D721Med (cell line): ENCODE data around the gene TMEM106B.

Experiments used
- DNase-seq: peaks from one replicate; pipeline ENCODE4 v3.0.0; 2011; ENCODE audit warnings: low spot score; ENCODE audit not compliant: insufficient read length
- FAIRE-seq: peaks from 2 replicates; lab custom pipeline; 2011; peaks lifted over from hg19 to GRCh38; lab: Jason Lieb, UNC
- CTCF ChIP-seq: IDR thresholded peaks from 2 replicates; pipeline ENCODE4 v1.5.1; 2012; ENCODE audit warnings: mild to moderate bottlenecking, control low read depth; ENCODE audit not compliant: insufficient read depth; ENCODE audit errors: missing control alignments

Gene TMEM106B

GRCh38 chr7:12267542-12267941, 56.4 kb downstream of the TMEM106B start:
- TF ChIP-seq CTCF = no peak
- FAIRE-seq (no peak), DNase-seq (no peak)

GRCh38 chr7:12269100-12269895, 58.2 kb downstream of the TMEM106B start:
- FAIRE-seq = no peak
- no peak for DNase-seq
- no peak for TF ChIP-seq CTCF

- TF ChIP-seq CTCF = no peak
- no peak for DNase-seq
- no peak for FAIRE-seq
These were observed 69.9 kb downstream of the TMEM106B start for GRCh38 chr7:12281038-12281437.

GRCh38 chr7:12287901-12288300, 76.8 kb downstream of the TMEM106B start:
- no peak for TF ChIP-seq CTCF
- no peak for FAIRE-seq
- DNase-seq = no peak

GRCh38 chr7:12289996-12290395, 78.9 kb downstream of the TMEM106B start:
- no peak for FAIRE-seq

GRCh38 chr7:12290761-12291160, 79.7 kb downstream of the TMEM106B start:
- FAIRE-seq = no peak

More at GRCh38 chr7:12289996-12290395, 78.9 kb downstream of the TMEM106B start:
- no peak for TF ChIP-seq CTCF
- no peak for DNase-seq

More at GRCh38 chr7:12290761-12291160, 79.7 kb downstream of the TMEM106B start:
- no peak for TF ChIP-seq CTCF
- DNase-seq = no peak
